AG08396 (cell line): ENCODE measurements around the gene TUT4.

Experiments
- DNase-seq: peaks from one replicate; pipeline ENCODE4 v3.0.0; 2012; ENCODE audit warnings: low spot score, mixed read lengths

Gene TUT4

GRCh38 chr1:52569449-52570210 is 16.7 kb upstream of the TUT4 start:
- DNase-seq = no peak

- DNase-seq = no peak
Observed at GRCh38 chr1:52567943-52568342, 15.1 kb upstream of the TUT4 start.

- DNase-seq = no peak
Observed at GRCh38 chr1:52562766-52563165, 9.9 kb upstream of the TUT4 start.

- no peak for DNase-seq
Observed at GRCh38 chr1:52559875-52560274, 7.0 kb upstream of the TUT4 start.

- DNase-seq = no peak
Observed at GRCh38 chr1:52558941-52559340, 6.0 kb upstream of the TUT4 start.

- DNase-seq = no peak
Observed at GRCh38 chr1:52556641-52557360, 3.9 kb upstream of the TUT4 start.

- no peak for DNase-seq
Observed at GRCh38 chr1:52554756-52555155, 1.9 kb upstream of the TUT4 start.

- DNase-seq = no peak
Observed at GRCh38 chr1:52554267-52554640, 1.4 kb upstream of the TUT4 start.

GRCh38 chr1:52553362-52554266 is 722 bp upstream of the TUT4 start:
- DNase-seq = peak; percentile 92

GRCh38 chr1:52552236-52552504 is 722 bp downstream of the TUT4 start:
- DNase-seq = peak; percentile 53

- DNase-seq = no peak
Observed at GRCh38 chr1:52551507-52552235, 1.2 kb downstream of the TUT4 start.

- no peak for DNase-seq
Observed at GRCh38 chr1:52550447-52550846, 2.4 kb downstream of the TUT4 start.

- no peak for DNase-seq
Observed at GRCh38 chr1:52549267-52549666, 3.6 kb downstream of the TUT4 start.

- DNase-seq = no peak
Observed at GRCh38 chr1:52546852-52547251, 6.0 kb downstream of the TUT4 start.

GRCh38 chr1:52544665-52545525 is 8.0 kb downstream of the TUT4 start:
- no peak for DNase-seq

- DNase-seq = no peak
Observed at GRCh38 chr1:52542085-52542688, 10.7 kb downstream of the TUT4 start.

- peak; percentile 31 for DNase-seq
Observed at GRCh38 chr1:52534928-52535764, 17.7 kb downstream of the TUT4 start.

- no peak for DNase-seq
Observed at GRCh38 chr1:52533713-52534112, 19.2 kb downstream of the TUT4 start.

- DNase-seq = no peak
Observed at GRCh38 chr1:52532731-52533327, 20.1 kb downstream of the TUT4 start.
